Fibroblast of villous mesenchyme (primary cell): ENCODE results near the gene RFWD3. TPM values are rescaled to one million over a fixed set of nuclear protein-coding genes. Genes with fewer than 3 reads are reported as not detected.
A peak's percentile ranks its signal among the peaks of the same experiment; 100 is the strongest.

Experiments
- DNase-seq: peaks from one replicate; pipeline ENCODE4 v3.0.0-alpha.2; 2010; ENCODE audit warnings: low read depth
- H3K4me3 ChIP-seq: 2 replicates; pipeline ENCODE4 v1.5.1; 2011; ENCODE audit warnings: low read depth, mild to moderate bottlenecking, low read length
- total RNA-seq: library from RNA; depleted of rRNA; stranded (reverse); fragments of >200 nt; gene quantifications from 2 replicates; pipeline ENCODE4 v1.2.3, GENCODE V29; 2012
- TF ChIP-seq, protein P1 (sequence below): IDR thresholded peaks from 2 replicates; pipeline ENCODE4 v1.5.1; 2012; ENCODE audit warnings: low read depth, mild to moderate bottlenecking, low read length; ENCODE audit not compliant: insufficient read depth

The RFWD3 gene
- total RNA-seq, 1 donor, result 30.7 TPM

DNA sequence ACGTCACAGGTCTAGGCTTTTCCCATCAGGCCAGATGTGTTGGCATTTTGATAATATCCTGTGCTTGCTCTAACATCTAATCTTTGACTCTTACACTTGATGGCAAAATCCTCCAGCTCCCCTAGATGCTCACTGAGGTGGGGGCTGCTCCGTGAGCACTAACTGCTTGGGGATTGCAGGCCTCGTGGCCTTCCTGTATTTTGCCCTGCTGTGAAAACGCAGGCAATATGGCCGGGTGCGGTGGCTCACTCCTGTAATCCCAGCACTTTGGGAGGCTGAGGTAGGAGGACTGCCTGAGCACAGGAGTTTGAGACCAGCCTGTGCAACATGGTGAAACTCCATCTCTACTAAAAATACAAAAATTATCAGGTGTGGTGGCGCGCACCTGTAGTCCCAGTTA, 43.7 kb upstream of the RFWD3 start:
- H3K4me3 ChIP-seq, result no peak overlapping the region
- TF ChIP-seq, protein P1, sequence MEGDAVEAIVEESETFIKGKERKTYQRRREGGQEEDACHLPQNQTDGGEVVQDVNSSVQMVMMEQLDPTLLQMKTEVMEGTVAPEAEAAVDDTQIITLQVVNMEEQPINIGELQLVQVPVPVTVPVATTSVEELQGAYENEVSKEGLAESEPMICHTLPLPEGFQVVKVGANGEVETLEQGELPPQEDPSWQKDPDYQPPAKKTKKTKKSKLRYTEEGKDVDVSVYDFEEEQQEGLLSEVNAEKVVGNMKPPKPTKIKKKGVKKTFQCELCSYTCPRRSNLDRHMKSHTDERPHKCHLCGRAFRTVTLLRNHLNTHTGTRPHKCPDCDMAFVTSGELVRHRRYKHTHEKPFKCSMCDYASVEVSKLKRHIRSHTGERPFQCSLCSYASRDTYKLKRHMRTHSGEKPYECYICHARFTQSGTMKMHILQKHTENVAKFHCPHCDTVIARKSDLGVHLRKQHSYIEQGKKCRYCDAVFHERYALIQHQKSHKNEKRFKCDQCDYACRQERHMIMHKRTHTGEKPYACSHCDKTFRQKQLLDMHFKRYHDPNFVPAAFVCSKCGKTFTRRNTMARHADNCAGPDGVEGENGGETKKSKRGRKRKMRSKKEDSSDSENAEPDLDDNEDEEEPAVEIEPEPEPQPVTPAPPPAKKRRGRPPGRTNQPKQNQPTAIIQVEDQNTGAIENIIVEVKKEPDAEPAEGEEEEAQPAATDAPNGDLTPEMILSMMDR, result no peak
- no peak for DNase-seq

DNA sequence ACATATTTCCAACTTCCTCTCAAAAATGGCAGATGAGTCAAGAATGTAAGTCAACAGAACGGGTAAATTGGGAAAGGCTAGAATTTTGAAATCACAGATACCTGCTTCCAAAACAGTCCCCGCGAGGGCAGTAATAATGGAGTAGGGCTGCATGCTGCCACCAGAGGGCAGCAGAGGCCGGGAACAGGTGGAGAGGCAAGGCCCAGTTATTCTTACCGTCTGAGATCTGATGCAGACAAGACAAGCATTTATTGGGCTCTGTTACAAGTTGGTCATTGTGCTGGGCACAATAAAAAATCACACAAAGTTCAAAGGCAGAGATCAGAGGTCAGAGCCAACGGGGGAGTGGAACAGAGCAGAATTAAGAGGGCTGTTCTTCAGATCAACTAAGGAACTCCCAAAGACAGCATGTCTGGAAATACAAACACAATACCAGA, 42.8 kb upstream of the RFWD3 start:
- peak; percentile 80 for DNase-seq
- no peak overlapping the region for H3K4me3 ChIP-seq
- TF ChIP-seq, protein P1, result peak; percentile 96

DNA sequence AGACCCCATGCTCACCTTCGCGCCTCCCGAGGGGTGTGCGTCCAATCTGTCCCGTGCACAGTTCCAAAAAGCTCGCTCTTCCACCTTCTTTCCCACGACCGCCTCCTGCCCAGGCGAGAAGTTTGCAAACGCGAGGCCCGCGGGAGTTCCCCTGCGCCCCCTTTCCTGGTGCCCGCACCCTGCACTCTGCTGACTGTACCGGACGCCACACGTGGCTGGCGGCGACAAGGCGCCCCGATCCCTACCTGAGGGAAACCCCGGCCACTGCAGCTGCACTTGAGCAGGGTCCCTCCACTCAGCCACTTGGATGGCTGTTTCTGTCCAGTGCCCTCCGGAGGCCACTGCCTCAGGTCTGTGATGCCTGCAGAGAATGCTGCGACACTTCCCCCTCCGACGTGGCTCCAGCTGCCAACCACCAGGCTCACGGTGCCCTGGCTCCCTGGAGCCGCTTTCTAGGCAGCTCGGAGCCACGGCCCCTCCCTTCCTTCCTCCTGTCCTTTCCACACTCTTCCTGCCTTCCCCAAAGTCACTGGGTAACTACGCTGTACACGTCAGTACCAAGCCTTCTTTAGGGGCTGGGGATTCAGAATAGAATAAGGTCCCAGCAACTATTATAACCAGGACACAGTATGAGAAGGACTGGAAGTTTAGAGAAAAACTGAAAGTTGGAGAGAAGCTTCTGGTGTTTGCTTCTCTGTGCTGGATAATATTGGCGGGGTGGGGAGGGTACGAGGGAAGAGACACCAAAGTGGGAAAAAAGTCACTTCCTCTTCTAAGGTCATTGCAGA, 34.0 kb upstream of the RFWD3 start, which contains the start of gene MLKL:
MLKL (minus strand) TSS at position 425 of the 788 bp plus-strand sequence. CDS start 5,105 bp downstream, outside the sequence.
- TF ChIP-seq, protein P1, result no peak
- peak within 1 kb of the TSS; percentile 71 for H3K4me3 ChIP-seq
- DNase-seq, result peak; percentile 67

DNA sequence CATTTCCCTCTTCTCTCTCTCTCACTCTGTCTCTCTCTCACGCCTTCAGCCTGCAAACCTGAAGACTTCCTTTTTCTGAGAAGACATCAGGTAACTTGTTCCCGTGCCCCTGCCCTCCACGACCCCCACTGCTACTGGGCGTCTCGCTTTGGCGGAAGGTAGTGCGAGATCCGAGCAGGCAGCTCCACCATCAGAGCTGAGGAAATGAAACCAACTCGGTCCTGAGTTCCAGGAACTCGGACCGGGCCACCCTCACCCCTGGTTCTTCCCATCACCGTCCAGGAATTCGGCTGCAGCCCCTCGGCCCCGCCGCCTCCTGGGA, 33.4 kb upstream of the RFWD3 start:
- DNase-seq, result peak; percentile 27
- TF ChIP-seq, protein P1, result no peak
- peak overlapping the region; percentile 71 for H3K4me3 ChIP-seq

DNA sequence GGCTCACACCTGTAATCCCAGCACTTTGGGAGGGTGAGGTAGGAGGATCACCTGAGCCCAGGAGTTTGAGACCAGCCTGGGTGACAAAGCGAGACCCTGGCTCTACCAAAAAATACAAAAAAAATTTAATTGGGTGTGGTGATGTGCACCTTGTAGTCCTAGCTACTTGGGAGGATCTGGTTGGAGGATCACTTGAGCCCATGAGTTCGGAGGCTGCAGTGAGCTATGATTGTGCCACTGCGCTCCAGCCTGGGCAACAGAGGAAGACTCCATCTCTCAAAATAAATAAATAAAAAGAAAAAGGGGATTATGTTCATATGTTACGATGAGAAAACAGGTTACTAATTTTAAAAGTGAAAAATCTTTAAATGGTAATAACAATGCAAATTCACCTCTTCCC, 33.0 kb upstream of the RFWD3 start:
- DNase-seq, result no peak
- TF ChIP-seq, protein P1, result no peak
- H3K4me3 ChIP-seq, result peak overlapping the region; percentile 71

DNA sequence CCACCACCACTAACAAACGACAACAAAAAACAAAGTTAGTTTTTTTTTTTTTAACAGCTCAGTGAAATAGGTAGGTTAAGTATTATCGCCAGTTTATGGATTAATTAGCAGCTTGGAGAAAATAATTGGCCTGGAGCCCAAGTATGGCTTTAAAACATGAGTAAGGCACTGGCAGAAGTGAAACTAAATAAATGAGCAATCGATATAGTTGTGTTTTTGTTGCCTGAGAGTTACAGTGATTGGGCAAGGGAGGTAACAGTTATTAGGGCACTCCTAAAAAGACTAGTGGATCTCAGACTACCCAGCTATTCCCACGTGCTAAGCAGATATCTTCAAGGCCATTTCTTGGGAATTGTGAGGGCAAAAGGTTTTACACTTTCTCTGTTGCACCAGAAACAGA, 31.5 kb upstream of the RFWD3 start:
- peak; percentile 28 for DNase-seq
- TF ChIP-seq, protein P1, result no peak
- H3K4me3 ChIP-seq, result peak overlapping the region; percentile 10
